ENCODE results near the gene ACKR1.

DNA sequence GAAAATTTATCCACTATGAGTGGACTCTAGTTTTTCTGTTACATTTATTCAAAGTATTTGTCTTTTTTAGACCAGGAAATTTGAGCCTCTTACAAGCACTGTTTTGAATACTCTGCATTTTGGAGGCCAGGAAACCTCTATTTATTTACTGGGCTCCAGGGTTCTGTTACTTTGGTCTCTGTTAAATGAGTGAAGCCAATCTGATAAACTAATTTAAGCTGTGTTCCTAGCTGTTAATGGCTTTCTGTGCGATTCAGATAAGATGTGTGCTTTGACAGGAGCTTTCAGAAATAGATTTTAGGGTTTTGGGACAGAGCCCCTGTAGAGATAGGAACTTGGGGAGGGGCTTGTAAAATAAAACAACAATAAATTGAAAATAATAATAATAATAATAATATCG is 23.9 kb downstream of the ACKR1 start:
- no peak for TF ChIP-seq POLR2A (IDR thresholded peaks at IDR 0.05; ENCODE audit: low read length)
- TF ChIP-seq GATA1 (IDR thresholded peaks at IDR 0.05; ENCODE audit: low read depth, low read length), result no peak

All from erythroblast (primary cell).